Measurements from ENCODE around the gene PRTFDC1.
A peak's percentile ranks its signal among the peaks of the same experiment; 100 is the strongest.

GRCh38 chr10:24952707-24953645 lies 570 bp upstream of the PRTFDC1 start:
- peak; percentile 32 for TF ChIP-seq CTCF (IDR thresholded peaks at IDR 0.05; ENCODE audit: low read length)
- no peak for TF ChIP-seq EZH2phosphoT487 (IDR thresholded peaks at IDR 0.05; ENCODE audit: low read length)
